Endometrial microvascular endothelial cells (primary cell): Measurements from ENCODE around the gene SLC43A2. TPM values are rescaled to one million over a fixed set of nuclear protein-coding genes. Genes with fewer than 3 reads are reported as not detected.

Experiments
- in situ Hi-C: cut with HindIII; loops from 2 replicates; pipeline ENCODE4 v1.10.0; 2017; ENCODE audit warnings: low sequenced_read_pairs, low pct_unique_long_range_greater_than_20kb; ENCODE audit errors: inconsistent ontology term
- total RNA-seq: library from RNA; depleted of rRNA; stranded (reverse); fragments of >200 nt; gene quantifications from one replicate; pipeline ENCODE4 v1.2.3, GENCODE V29; 2015; ENCODE audit errors: inconsistent ontology term

SLC43A2 gene
- total RNA-seq, 1 donor from 2014 or later = 47.9 TPM

DNA sequence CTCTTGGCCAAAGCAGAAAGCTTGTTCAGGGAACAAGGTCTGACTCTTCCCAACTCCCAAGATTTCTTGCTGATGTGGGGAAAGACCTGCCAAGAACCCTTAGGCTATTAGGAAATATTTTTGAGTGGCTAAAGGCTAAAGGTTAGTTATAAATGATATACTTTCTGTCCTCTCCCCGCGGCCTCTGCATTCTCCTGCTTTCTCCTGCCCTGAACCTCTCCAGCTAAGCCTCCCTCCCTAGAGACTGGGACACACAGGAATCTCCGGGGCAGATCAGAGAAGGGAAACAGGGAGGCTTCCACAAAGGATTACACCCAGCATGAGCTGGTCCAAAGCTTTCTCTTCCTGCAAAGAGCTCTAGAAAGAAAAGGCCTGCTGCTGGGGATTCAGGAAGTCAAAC, 2.3 kb downstream of the SLC43A2 start:
- in situ Hi-C loops = no loop called here

DNA sequence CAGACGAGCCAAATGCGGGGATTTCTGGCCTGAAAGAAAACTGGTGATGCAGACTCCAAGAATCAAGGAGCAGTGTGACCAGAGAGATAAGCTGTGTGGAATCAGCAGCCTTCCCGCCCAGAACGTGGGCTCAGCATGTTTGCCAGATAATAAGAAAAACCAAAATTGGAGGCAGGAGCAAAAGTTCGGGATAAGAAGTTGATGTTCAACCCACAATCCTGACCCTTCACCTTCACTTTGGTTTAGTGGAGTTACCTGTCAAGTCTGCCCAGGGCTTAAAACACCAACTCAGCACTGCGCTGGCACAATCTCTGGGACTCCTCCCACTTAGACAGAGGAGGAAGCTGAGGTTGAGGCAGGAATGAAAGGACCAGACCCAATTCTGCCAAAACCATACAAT, 3.1 kb downstream of the SLC43A2 start:
- in situ Hi-C loops = no loop called here

DNA sequence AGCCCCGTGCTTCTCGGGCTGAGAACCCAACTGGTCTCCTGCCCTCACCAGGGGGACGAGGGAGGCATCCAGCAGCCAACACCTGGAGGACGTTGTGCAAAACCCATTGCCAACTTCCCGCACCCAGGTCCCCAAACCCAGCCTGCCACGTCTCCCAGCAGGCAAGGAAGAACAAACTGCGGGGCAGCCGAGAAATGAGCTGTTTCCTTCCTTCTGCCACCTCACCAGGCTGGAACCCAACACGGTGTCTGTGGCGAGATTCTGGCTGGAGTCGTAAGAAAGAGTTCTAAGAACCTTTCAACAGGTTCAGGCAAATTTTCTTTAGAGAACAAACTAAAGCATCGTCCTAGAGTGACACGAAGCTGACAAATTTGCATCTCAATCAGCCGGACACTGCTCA, 3.6 kb downstream of the SLC43A2 start:
- in situ Hi-C loops = no loop called here

GRCh38 chr17:1624650-1625049, 4.0 kb downstream of the SLC43A2 start:
- in situ Hi-C loops = no loop called here

- in situ Hi-C loops = no loop called here
Measured at GRCh38 chr17:1623057-1623630, 5.5 kb downstream of the SLC43A2 start.

GRCh38 chr17:1621273-1621954, 7.2 kb downstream of the SLC43A2 start:
- in situ Hi-C loops = no loop called here

DNA sequence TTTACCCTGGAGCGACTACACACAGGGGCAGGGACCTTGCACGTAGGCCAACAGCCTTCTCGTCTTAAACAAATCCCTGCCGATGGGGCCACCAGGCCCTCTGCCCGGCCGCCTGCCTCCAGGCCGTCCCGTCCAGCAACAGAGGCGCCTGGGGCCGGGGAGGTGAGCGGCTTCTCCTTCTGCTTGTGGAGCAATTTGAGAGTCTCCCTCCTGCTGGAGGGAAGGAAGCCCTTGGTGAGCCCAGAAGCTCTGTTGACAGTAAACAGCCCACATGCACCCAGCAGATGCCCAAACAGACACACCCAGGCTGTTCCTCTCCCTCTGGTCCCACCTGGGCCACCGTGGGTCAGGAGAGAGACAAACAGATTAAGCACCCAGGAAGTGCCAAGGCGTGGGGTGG, 8.1 kb downstream of the SLC43A2 start:
- in situ Hi-C loops = no loop called here

DNA sequence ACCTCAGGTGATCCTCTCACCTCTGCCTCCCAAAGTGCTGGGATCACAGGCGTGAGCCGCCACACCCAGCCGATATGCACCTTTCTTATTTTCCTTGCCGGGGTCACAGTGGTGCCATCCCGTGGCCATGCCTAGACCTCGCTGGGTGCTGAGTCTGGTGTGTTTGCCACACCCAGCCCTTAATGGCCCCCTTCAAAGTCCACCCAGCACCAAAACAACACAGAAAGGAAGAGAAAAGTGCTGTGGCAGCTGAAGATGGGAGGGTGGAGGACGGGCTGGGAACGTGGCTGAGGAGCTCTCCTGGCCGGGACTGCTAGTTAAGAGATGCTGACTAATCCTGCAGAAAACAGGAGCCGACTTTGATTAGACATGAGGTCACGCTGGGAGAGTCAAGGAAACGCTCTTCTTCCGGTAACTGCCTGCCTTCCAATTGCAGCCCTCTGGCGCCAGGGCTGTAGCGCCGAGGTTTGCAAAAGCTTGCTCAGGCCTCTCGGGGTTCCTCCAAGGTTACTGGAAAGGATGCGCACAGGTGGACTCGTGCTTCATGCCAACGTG, 10.9 kb downstream of the SLC43A2 start:
- in situ Hi-C loops = no loop called here

DNA sequence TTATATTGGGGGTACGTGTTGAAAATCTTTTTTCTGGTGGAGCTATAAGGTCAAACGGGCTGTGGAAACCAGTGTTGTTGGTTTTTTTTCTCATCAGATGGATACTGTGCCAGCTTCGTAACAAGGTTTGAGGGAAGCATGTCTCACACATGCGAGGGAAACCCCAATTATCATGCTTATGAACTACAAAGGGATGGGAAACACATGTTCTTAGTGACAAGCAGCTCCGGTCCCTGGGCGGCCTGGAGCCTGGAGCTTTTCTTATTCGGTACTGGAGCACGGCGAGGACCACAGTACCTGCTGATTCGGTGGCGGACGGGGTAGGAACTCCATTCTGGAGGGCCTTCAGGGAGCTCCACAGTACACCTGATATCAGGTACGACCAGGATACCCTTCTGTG, 12.5 kb downstream of the SLC43A2 start:
- in situ Hi-C loops = no loop called here

- in situ Hi-C loops = no loop called here
Measured at GRCh38 chr17:1612400-1612799, 16.2 kb downstream of the SLC43A2 start.

DNA sequence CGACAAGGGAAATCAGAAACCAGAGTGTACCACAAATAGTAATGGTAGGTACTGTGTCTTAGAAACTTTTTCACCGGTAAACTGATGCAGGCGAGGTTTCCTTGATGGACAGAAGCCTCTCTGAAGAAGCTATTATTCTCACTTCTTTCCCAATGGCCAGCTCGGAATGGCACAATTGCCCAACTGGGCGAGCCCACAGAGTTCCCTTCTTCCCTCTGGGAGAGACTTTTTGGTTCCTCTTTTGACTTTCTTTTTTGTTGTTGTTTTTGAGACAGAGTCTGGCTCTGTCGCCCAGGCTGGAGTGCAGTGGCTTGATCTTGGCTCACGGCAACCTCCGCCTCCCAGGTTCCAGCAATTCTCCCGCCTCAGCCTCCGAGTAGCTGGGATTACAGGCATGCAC, 16.9 kb downstream of the SLC43A2 start:
- in situ Hi-C loops = no loop called here

- in situ Hi-C loops = no loop called here
Measured at GRCh38 chr17:1608676-1609075, 20.0 kb downstream of the SLC43A2 start.

DNA sequence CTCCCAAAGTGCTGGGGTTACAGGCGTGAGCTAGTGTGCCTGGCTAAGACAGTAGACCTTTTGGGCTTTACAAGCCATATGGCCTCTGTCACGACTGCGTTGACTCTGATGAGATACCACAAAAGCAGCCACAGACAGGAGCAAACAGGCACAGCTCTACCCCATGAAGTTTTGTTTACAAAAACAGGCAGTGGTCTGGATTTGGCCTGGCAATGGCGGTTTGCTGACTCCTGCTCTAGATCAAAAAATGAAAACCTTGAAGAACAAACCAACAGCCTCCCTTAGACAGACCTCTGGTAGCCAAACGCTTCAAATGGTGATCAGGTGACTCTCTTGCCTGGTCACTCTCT, 20.7 kb downstream of the SLC43A2 start:
- in situ Hi-C loops = no loop called here

GRCh38 chr17:1606352-1606985, 22.2 kb downstream of the SLC43A2 start:
- in situ Hi-C loops = no loop called here

DNA sequence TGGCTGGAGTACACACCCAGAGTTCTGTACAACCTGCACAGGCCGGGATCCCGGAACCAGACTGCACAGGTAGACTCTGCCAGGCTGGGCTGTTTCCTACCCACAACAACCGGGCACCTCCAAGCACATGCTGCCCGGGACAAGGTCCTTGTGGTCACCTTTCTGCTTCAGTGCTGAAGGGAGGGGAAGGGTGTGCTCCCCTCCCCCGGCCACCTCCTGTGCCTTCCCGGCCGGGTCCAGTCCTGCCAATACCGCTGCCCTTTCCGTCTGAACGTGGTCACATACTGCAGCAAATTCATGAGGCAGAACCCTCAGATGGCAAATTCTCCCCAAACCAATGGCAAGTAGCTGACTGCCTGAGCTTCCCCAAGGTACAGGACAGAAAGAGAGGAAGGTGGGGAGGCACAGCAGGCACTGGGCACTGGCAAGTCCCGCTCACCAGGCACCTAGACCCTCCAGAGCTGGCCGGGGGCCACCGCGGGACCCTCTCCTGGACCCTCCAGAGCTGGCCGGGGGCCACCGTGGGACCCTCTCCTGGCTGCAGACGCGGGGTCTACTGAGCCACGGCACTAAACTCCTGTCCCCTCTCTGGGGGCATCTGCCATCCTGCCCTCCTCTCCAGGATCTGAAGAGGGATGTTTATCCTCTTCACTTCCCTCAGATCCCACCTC, 22.8 kb downstream of the SLC43A2 start:
- in situ Hi-C loops = no loop called here

DNA sequence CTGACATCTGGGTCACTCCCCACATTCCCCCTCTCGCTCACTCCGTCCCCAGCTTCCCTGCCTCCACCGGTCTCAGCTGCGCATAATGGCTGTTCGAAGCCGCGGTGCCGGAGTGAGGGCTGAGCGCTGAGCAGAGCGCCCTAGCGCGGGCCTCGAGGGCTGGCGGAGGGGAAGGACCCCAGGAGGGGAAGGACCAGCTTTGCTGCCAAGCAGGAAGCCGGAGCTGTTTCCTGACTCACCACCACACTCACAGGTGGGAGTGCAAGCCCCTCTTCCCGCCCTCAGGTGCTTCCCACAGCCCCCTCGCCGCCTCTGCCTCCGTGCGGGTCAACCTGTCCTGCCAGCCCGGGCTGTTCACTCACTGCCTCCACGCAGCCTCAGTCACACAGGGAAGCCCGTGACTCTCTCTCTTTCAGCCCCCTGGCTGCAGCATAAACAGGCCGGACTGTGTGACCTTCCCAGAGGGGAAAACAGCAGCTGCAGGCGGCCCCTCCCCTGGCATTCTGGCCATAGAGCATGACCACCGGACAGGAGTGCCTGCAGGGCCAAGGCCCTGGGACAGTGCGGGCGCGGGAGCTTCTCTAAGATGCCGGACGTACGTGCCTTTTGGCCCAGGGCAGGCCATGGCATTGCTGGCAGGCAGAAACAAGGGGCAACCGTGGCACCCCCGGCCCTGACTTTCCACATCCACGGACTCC, 23.7 kb downstream of the SLC43A2 start:
- in situ Hi-C loops = no loop called here

DNA sequence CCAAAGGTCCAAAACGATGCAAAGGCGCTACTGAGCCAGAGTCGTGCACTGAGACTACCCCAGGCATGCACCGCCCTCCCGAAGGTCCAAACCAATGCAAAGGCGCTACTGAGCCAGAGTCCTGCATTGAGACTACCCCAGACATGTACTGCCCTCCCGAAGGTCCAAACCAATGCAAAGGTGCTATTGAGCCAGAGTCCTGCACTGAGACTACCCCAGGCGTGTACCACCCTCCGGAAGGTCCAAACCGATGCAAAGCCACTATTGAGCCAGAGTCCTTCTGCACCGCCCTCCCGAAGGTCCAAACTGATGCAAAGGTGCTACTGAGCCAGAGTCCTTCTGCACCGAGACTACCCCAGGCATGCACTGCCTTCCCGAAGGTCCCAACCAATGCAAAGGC, 27.1 kb downstream of the SLC43A2 start:
- in situ Hi-C loops = no loop called here

GRCh38 chr17:1598399-1599095, 30.1 kb downstream of the SLC43A2 start:
- in situ Hi-C loops = no loop called here

DNA sequence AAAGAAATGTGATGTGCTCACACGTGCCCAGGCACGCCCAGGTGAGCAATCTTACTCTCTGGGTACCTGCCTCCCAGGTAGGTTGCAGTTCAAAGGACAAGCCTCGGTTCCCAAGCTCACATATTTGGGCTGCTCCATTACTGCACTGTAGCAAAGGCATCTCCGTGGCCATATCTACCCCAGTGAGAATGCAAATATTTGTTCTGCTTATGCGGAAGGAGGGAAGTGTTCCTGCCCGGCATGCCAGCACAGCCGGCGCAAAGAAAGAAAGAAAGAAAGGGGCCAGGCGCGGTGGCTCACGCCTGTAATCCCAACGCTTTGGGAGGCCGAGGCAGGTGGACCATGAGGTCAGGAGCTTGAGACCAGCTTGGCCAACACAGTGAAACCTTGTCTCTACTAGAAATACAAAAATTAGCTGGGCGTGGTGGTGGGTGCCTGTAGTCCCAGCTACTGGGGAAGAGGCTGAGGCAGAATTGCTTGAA, 30.7 kb downstream of the SLC43A2 start:
- in situ Hi-C loops = no loop called here
